ENCODE data around the gene MYBPC3. TPM values are rescaled to one million over a fixed set of nuclear protein-coding genes. Genes with fewer than 3 reads are reported as not detected.

The MYBPC3 gene
- total and polyA plus RNA-seq, 10 of the 15 experiments (the other 5 are each of a cell fraction or from before 2014, with no cell fraction given), result 0.03 to 0.08 (median 0.03) TPM; not detected in 7

DNA sequence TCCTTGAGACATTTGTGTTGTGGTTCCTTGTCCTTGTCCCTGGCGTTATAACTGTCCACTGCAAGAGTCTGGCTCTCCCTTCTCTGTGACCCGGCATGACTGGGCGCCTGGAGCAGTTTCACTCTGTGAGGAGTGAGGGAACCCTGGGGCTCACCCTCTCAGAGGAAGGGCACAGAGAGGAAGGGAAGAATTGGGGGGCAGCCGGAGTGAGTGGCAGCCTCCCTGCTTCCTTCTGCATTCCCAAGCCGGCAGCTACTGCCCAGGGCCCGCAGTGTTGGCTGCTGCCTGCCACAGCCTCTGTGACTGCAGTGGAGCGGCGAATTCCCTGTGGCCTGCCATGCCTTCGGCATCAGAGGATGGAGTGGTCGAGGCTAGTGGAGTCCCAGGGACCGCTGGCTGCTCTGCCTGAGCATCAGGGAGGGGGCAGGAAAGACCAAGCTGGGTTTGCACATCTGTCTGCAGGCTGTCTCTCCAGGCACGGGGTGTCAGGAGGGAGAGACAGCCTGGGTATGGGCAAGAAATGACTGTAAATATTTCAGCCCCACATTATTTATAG, 23.0 kb downstream of the MYBPC3 start:
- no peak overlapping the region for H3K27ac ChIP-seq (ENCODE audit: control insufficient read depth, insufficient read depth)
- ATAC-seq, result no peak

DNA sequence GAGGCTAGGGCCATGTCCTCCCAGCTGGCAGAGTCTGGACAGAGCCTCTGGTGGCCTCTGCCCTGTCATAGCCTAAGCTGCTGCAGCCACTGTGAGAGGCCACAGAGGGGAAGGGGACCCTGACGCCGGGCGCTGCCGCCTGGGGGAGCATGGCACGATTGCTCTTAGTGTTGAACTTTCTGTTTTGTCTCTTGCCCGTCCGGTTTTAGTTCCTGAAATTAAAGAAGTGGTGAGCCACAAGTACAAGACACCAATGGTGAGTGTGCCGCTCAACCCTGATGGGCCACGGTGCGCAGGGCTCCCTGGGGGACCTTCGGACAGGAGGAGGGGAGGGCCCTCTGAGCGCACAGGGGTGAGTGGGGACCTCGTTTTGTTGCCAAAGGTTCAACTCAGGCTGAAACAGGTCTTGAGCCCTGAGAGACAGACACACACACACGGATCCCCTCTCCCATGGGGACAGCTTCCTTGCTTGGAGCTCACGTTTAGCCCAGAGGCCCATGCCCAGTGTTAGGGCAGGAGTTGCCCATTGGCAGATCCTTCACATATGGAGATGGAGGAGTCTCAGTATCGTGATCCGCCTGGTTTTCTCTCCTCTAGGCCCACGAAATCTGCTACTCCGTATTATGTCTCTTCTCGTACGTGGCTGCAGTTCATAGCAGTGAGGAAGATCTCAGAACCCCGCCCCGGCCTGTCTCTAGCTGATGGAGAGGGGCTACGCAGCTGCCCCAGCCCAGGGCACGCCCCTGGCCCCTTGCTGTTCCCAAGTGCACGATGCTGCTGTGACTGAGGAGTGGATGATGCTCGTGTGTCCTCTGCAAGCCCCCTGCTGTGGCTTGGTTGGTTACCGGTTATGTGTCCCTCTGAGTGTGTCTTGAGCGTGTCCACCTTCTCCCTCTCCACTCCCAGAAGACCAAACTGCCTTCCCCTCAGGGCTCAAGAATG, 23.8 kb downstream of the MYBPC3 start:
- H4K20me1 ChIP-seq (ENCODE audit: control insufficient read depth, insufficient read depth), result no peaks in the 10 kb centered on the region
- H3K36me3 ChIP-seq (ENCODE audit: control insufficient read depth in 2 of 2, insufficient read depth in 2 of 2, low read length in 1 of 2), result peaks cover 14 to 18% of the 10 kb centered on the region in 2 experiments
- ChIA-PET SMC1A (ENCODE audit: uncharacterized antibody, unreplicated experiment) (interaction anchor here (0.6 to 1.2 kb wide), 3 partner anchors 14 to 84 kb away, joined by 3 read pairs; no protein-coding TSS in a partner anchor), CTCF (interaction anchor here (1.2 to 1.6 kb wide), 2 partner anchors 45 to 78 kb away, joined by 4 to 10 read pairs; no protein-coding TSS in a partner anchor), POLR2A (interaction anchor here (0.9 kb wide), 1 partner anchor 48 kb away, joined by 3 read pairs; no protein-coding TSS in a partner anchor), RAD21 (ENCODE audit: unreplicated experiment) (interaction anchor here (1.0 kb wide), 1 partner anchor 82 kb away, joined by 4 read pairs; no protein-coding TSS in a partner anchor)
- no peak overlapping the region for H2AFZ ChIP-seq (ENCODE audit: control insufficient read depth, low read depth, low read length)
- BruUV-seq (replicated peaks), result no TSS peak
- in situ Hi-C loops (cut with MboI) (no loop called here), intact Hi-C loops (cut with micrococcal nuclease; ENCODE audit: unreplicated experiment) (loop anchor here (10.0 kb wide), 1 partner anchor 76 kb away; the partner anchor contains the start of gene SLC39A13)
- H3K79me2 ChIP-seq (ENCODE audit: control insufficient read depth, insufficient read depth, low read length), result no peaks in the 10 kb centered on the region
- WGBS (ENCODE audit: insufficient coverage, insufficient replicate concordance, low lambda C conversion rate, missing lambda C conversion rate), result 64% methylated on average over 29 of the region's 29 CpGs
- H3K27ac ChIP-seq (ENCODE audit: control insufficient read depth, insufficient read depth), result peak overlapping the region; percentile 33; the same call in 1 of the 2 replicates
- H3K4me3 ChIP-seq, result no peak overlapping the region
- FAIRE-seq, result no peak
- H3K9me3 ChIP-seq (replicated peaks; ENCODE audit: control insufficient read depth, insufficient read depth, low read length), result no peaks in the 10 kb centered on the region
- H3K9ac ChIP-seq (ENCODE audit: control insufficient read depth, insufficient read depth, low read length), result no peak overlapping the region
- peak; percentile 25 for DNase-seq (ENCODE audit: low read depth, low spot score)
- H3K4me2 ChIP-seq (ENCODE audit: control insufficient read depth, insufficient read depth), result no peak overlapping the region
- H3K4me1 ChIP-seq (ENCODE audit: control insufficient read depth, insufficient read depth, low read length), result peaks cover 12% of the 10 kb centered on the region
- peak; percentile 88 for ATAC-seq
- no peaks in the 10 kb centered on the region for H3K27me3 ChIP-seq (replicated peaks in 1 of 2; ENCODE audit: control insufficient read depth in 2 of 2, insufficient read depth in 2 of 2, low read length in 1 of 2)
- peak; percentile 53; the same call in 1 of the 2 replicates for TF ChIP-seq SPI1 (IDR thresholded peaks at IDR 0.05; ENCODE audit: borderline replicate concordance, insufficient read depth, low read depth, low read length)
- 0 out of 2 replicates have a peak, but pooled peaks have one; percentile 32 for TF ChIP-seq IKZF1 (conservative IDR thresholded peaks at IDR 0.05)
- 0 out of 3 replicates have a peak, but pooled peaks have one; percentile 27 for TF ChIP-seq POU2F2 (IDR thresholded peaks at IDR 0.05; ENCODE audit: borderline replicate concordance, low read depth, low read length)
- 0 out of 2 replicates have a peak, but pooled peaks have one; percentile 9 for TF ChIP-seq RUNX3 (IDR thresholded peaks at IDR 0.05; ENCODE audit: low read length)
- TF ChIP-seq ZNF687 (IDR thresholded peaks at IDR 0.05), result 0 out of 2 replicates have a peak, but pooled peaks have one; percentile 21

More for the DNA sequence above, 23.0 kb downstream of the MYBPC3 start:
- Histone ChIP-seq H3K4me3 (no peak overlapping the region), H3K4me2 (ENCODE audit: control insufficient read depth, insufficient read depth) (no peak overlapping the region), H3K9ac (ENCODE audit: control insufficient read depth, insufficient read depth, low read length) (no peak overlapping the region), H4K20me1 (ENCODE audit: control insufficient read depth, insufficient read depth) (no peaks in the 10 kb centered on the region), H3K4me1 (ENCODE audit: control insufficient read depth, insufficient read depth, low read length) (peaks cover 12% of the 10 kb centered on the region), H3K27me3 (replicated peaks in 1 of 2; ENCODE audit: control insufficient read depth in 2 of 2, insufficient read depth in 2 of 2, low read length in 1 of 2) (no peaks in the 10 kb centered on the region), H3K9me3 (replicated peaks; ENCODE audit: control insufficient read depth, insufficient read depth, low read length) (no peaks in the 10 kb centered on the region), H3K36me3 (ENCODE audit: control insufficient read depth in 2 of 2, insufficient read depth in 2 of 2, low read length in 1 of 2) (peaks cover 14 to 15% of the 10 kb centered on the region in 2 experiments), H2AFZ (ENCODE audit: control insufficient read depth, low read depth, low read length) (no peak overlapping the region), H3K79me2 (ENCODE audit: control insufficient read depth, insufficient read depth, low read length) (no peaks in the 10 kb centered on the region)
- CTCF ChIA-PET, result interaction anchor here (1.1 kb wide), 1 partner anchor 83 kb away, joined by 3 read pairs; no protein-coding TSS in a partner anchor
- FAIRE-seq, result no peak
- TF ChIP-seq CREM (IDR thresholded peaks at IDR 0.05; ENCODE audit: low read depth), result no peak
- no peak for TF ChIP-seq EZH2 (IDR thresholded peaks at IDR 0.05; ENCODE audit: borderline replicate concordance, control insufficient read depth, low read depth, low read length)
- no peak for TF ChIP-seq KLF5 (IDR thresholded peaks at IDR 0.05; ENCODE audit: partially characterized antibody)
- TF ChIP-seq ESRRA (IDR thresholded peaks at IDR 0.05; ENCODE audit: low read length), result no peak
- no peak for TF ChIP-seq ZNF207 (IDR thresholded peaks at IDR 0.05; ENCODE audit: borderline replicate concordance)
- RAD21 ChIA-PET (ENCODE audit: unreplicated experiment), result interaction anchor here (0.8 kb wide), 1 partner anchor 83 kb away, joined by 3 read pairs; no protein-coding TSS in a partner anchor
- SMC1A ChIA-PET (ENCODE audit: uncharacterized antibody, unreplicated experiment), result no interaction called here
- intact Hi-C loops (cut with micrococcal nuclease; ENCODE audit: unreplicated experiment) (loop anchor here (10.0 kb wide), 1 partner anchor 75 kb away; the partner anchor contains the start of gene SLC39A13), in situ Hi-C loops (cut with MboI) (no loop called here)
- no TSS peak for BruUV-seq (replicated peaks)
- 89% methylated on average over 12 of the region's 12 CpGs for WGBS (ENCODE audit: insufficient coverage, insufficient replicate concordance, low lambda C conversion rate, missing lambda C conversion rate)
- DNase-seq (ENCODE audit: low read depth, low spot score), result no peak
- POLR2A ChIA-PET, result interaction anchor here (0.9 kb wide), 1 partner anchor 48 kb away, joined by 3 read pairs; no protein-coding TSS in a partner anchor

Data from GM12878 (cell line).